HepG2 (cell line): Measurements from ENCODE around the gene PPP1R13L. TPM values are rescaled to one million over a fixed set of nuclear protein-coding genes. Genes with fewer than 3 reads are reported as not detected.
"Not testable (repeated sequence)": the region's sequence is repeated elsewhere in the genome, so short reads cannot be mapped to it uniquely, and the experiment has no call there.

Source experiments
- ATAC-seq: fragments of 200-7000 bp; cut with Tn5 transposase; 3 replicates; pipeline ENCODE4 v1.9.1; 2020; ENCODE audit warnings: mild to moderate bottlenecking, moderate library complexity
- BruUV-seq: library from RNA; stranded (reverse); fragments of 400-500 nt; replicated peaks from 2 replicates; lab custom pipeline; 2021; lab: Mats Ljungman, UMichigan
- CTCF ChIA-PET: fragments of 300-600 bp; formaldehyde crosslinking; extraction: SDS; loops from one replicate; lab custom pipeline; 2021; ENCODE audit warnings: low total read pairs, inconsistent platforms, low intra/inter-chr PET ratio; lab: Yijun Ruan, JAX
- POLR2A ChIA-PET: fragments of 350-600 bp; sonication (Branson Sonifier 250); formaldehyde crosslinking; loops from one replicate; lab custom pipeline; 2020; ENCODE audit warnings: antibody characterized with exemption, inconsistent platforms; lab: Yijun Ruan, JAX
- DNase-seq: peaks from one replicate; pipeline ENCODE4 v3.0.0-alpha.2; 2015; ENCODE audit warnings: low spot score
- FAIRE-seq: peaks from 3 replicates; lab custom pipeline; 2011; peaks lifted over from hg19 to GRCh38; lab: Jason Lieb, UNC
- H2AFZ ChIP-seq: one replicate; pipeline ENCODE4 v1.6.1; 2011; ENCODE audit warnings: low read length, inconsistent platforms
- H3K27ac ChIP-seq: fragments of 300-600 bp; 3 replicates; pipeline ENCODE4 v1.8.0; 2011; ENCODE audit warnings: mixed run types, mild to moderate bottlenecking, mixed read lengths, low read length, inconsistent platforms; ENCODE audit not compliant: insufficient read depth; ENCODE audit errors: extremely low read length
- H3K27me3 ChIP-seq, 2 experiments: fragments of 200-600 bp in 1 of 2; 2 replicates in 1 of 2; 3 replicates in 1 of 2; pipeline versions ENCODE4 v1.6.0 to v1.8.0; 2011; ENCODE audit warnings: low read length in 2 of 2, mild to moderate bottlenecking in 2 of 2, moderate library complexity in 2 of 2, inconsistent platforms in 1 of 2; ENCODE audit not compliant: insufficient read depth in 2 of 2, control insufficient read depth in 1 of 2
- H3K36me3 ChIP-seq, 2 experiments: fragments of 200-600 bp in 1 of 2; replicated peaks in 1 of 2; 2 replicates in 1 of 2; 3 replicates in 1 of 2; pipeline versions ENCODE4 v1.5.1 to v1.8.0; 2011; ENCODE audit warnings: low read length in 2 of 2, inconsistent platforms in 1 of 2; ENCODE audit not compliant: insufficient read depth in 2 of 2, control insufficient read depth in 1 of 2
- H3K4me1 ChIP-seq: 2 replicates; pipeline ENCODE4 v1.5.1; 2012; ENCODE audit warnings: low read length, inconsistent platforms; ENCODE audit not compliant: insufficient read depth
- H3K4me2 ChIP-seq: 2 replicates; pipeline ENCODE4 v1.6.0; 2011; ENCODE audit warnings: low read depth, low read length, inconsistent platforms
- H3K4me3 ChIP-seq, 3 experiments: fragments of 200-600 bp in 1 of 3; sonication (generic), shearing (Covaris generic) in 1 of 3; replicated peaks in 1 of 3; 2 replicates each; pipeline ENCODE4 v1.5.1; 2011 to 2016; ENCODE audit warnings: low read length in 3 of 3, inconsistent platforms in 2 of 3, low read depth in 2 of 3, mild to moderate bottlenecking in 2 of 3, control low read depth in 1 of 3, mixed read lengths in 1 of 3; ENCODE audit not compliant: insufficient read depth in 1 of 3
- H3K79me2 ChIP-seq: one replicate; pipeline ENCODE4 v1.6.1; 2011; ENCODE audit warnings: low read length, inconsistent platforms; ENCODE audit not compliant: insufficient read depth
- H3K9ac ChIP-seq: 2 replicates; pipeline ENCODE4 v1.6.0; 2011; ENCODE audit warnings: mild to moderate bottlenecking, low read depth, low read length, inconsistent platforms; ENCODE audit not compliant: insufficient read depth
- H3K9me3 ChIP-seq: 2 replicates; pipeline ENCODE4 v1.5.1; 2012; ENCODE audit warnings: mild to moderate bottlenecking, low read length
- H4K20me1 ChIP-seq: 2 replicates; pipeline ENCODE4 v1.6.0; 2011; ENCODE audit warnings: inconsistent platforms, mild to moderate bottlenecking, low read length, moderate library complexity; ENCODE audit not compliant: insufficient read depth
- KDM1A ChIP-seq: IDR thresholded peaks from 2 replicates; pipeline ENCODE4 v1.6.1; 2016; ENCODE audit warnings: missing compliant biosample characterization
- NFYC ChIP-seq: IDR thresholded peaks from 2 replicates; pipeline ENCODE4 v1.6.1; 2016; ENCODE audit warnings: missing genetic modification reagents, missing compliant biosample characterization
- SMYD3 ChIP-seq: sonication (generic); formaldehyde crosslinking; IDR thresholded peaks from 2 replicates; pipeline ENCODE4 v1.8.1; 2023; ENCODE audit warnings: mild to moderate bottlenecking, missing genetic modification reagents
- USF2 ChIP-seq, 2 experiments: sonication (generic) in 1 of 2; formaldehyde crosslinking in 1 of 2; IDR thresholded peaks; 2 replicates each; pipeline versions ENCODE4 v1.5.1 to v1.6.1; 2011 to 2020; ENCODE audit warnings: borderline replicate concordance in 1 of 2, low read depth in 1 of 2, low read length in 1 of 2, mild to moderate bottlenecking in 1 of 2, missing genetic modification reagents in 1 of 2, moderate library complexity in 1 of 2
- ZBTB33 ChIP-seq: sonication (generic); formaldehyde crosslinking; IDR thresholded peaks from 2 replicates; pipeline ENCODE4 v1.4.0; 2020; ENCODE audit warnings: missing genetic modification reagents
- ZBTB44 ChIP-seq: sonication (generic); formaldehyde crosslinking; IDR thresholded peaks from 2 replicates; pipeline ENCODE4 v1.4.0; 2020; ENCODE audit warnings: missing genetic modification reagents
- ZNF253 ChIP-seq: sonication (generic); formaldehyde crosslinking; IDR thresholded peaks from 2 replicates; pipeline ENCODE4 v1.8.0; 2022; ENCODE audit warnings: mild to moderate bottlenecking, missing genetic modification reagents, borderline replicate concordance
- ZNF629 ChIP-seq: sonication (generic); formaldehyde crosslinking; conservative IDR thresholded peaks from 2 replicates; pipeline ENCODE4 v1.5.0; 2020; ENCODE audit warnings: missing genetic modification reagents
- WGBS: methylation state at CpG from one replicate; pipeline ENCODE4 v1.1.6; 2017; ENCODE audit warnings: low lambda C conversion rate; 5-methylcytosine and 5-hydroxymethylcytosine counted together
- in situ Hi-C: cut with HindIII; loops from 2 replicates; pipeline ENCODE4 v1.10.0; 2017; ENCODE audit warnings: low pct_unique_long_range_greater_than_20kb; ENCODE audit not compliant: extremely low pct_ligation_motif_present
- intact Hi-C: fragments of 100-400 bp; cut with micrococcal nuclease; formaldehyde crosslinking; loops from one replicate; pipeline ENCODE4 v1.10.0; 2022; ENCODE audit not compliant: unreplicated experiment
- polyA plus RNA-seq, 8 experiments: library from polyadenylated mRNA; depleted of rRNA in 3 of 8; stranded (reverse) in 7 of 8; unstranded in 1 of 8; fragments of >200 nt; fragmentation: Illumina TruSeq in 4 of 8; extraction: Trizol in 4 of 8; gene quantifications; 2 replicates each; pipeline versions ENCODE4 v1.2.1 to v1.2.3, GENCODE V29; 2011 to 2016; ENCODE audit warnings: low read depth in 4 of 8, missing spikeins in 1 of 8, mixed read lengths in 1 of 8; ENCODE audit not compliant: insufficient read depth in 1 of 8
- total RNA-seq, 5 experiments: library from RNA; depleted of rRNA; stranded (reverse); fragments of >200 nt; fragmentation: Illumina TruSeq; extraction: Trizol; gene quantifications; 2 replicates each; pipeline ENCODE4 v1.2.3, GENCODE V29; 2016; ENCODE audit warnings: low read depth in 1 of 5

Gene PPP1R13L
- total and polyA plus RNA-seq, 2 of the 13 experiments (the other 11 are each of a cell fraction or from before 2014, with no cell fraction given) = 1.3 to 6.6 TPM

GRCh38 chr19:45334881-45335280 is 70.0 kb downstream of the PPP1R13L start:
- H3K36me3 ChIP-seq, H4K20me1 ChIP-seq, FAIRE-seq, H3K79me2 ChIP-seq, H3K27ac ChIP-seq, POLR2A ChIA-PET, ATAC-seq, H3K9ac ChIP-seq, BruUV-seq, CTCF ChIA-PET, H2AFZ ChIP-seq, H3K4me2 ChIP-seq, in situ Hi-C loops, intact Hi-C loops, DNase-seq, H3K4me3 ChIP-seq, H3K27me3 ChIP-seq, H3K9me3 ChIP-seq: not testable (repeated sequence)
- 65% methylated on average over 4 of the region's 4 CpGs for WGBS
- 0 out of 2 replicates have a peak, but pooled peaks have one; percentile 47 for TF ChIP-seq KDM1A (CRISPR knock-in tag)
- peak; percentile 91 for TF ChIP-seq ZNF629 (CRISPR knock-in tag)
- peaks cover 37% of the 10 kb centered on the region for H3K4me1 ChIP-seq

- in situ Hi-C loops = no loop called here
- no peak overlapping the region for H2AFZ ChIP-seq
- TF ChIP-seq NFYC (CRISPR knock-in tag) (peak; percentile 74), ZBTB44 (CRISPR knock-in tag) (no peak), ZNF253 (CRISPR knock-in tag) (no peak), USF2 (IDR thresholded peaks at IDR 0.05; ENCODE audit: low read depth, low read length) (peak; percentile 72), USF2 (CRISPR knock-in tag; IDR thresholded peaks at IDR 0.05; ENCODE audit: borderline replicate concordance) (peak; percentile 52; the same call in 1 of the 2 replicates), ZBTB33 (CRISPR knock-in tag) (no peak), SMYD3 (CRISPR knock-in tag) (no peak)
These were observed 71.1 kb downstream of the PPP1R13L start for GRCh38 chr19:45333609-45334303.

More at GRCh38 chr19:45333609-45334303, 71.1 kb downstream of the PPP1R13L start:
- ChIA-PET POLR2A (interaction anchor here (0.7 kb wide), 1 partner anchor 13 kb away, joined by 3 read pairs; no protein-coding TSS in a partner anchor), CTCF (no interaction called here)
- intact Hi-C loops = no loop called here
- Histone ChIP-seq H3K9ac (no peak overlapping the region), H3K36me3 (no peaks in the 10 kb centered on the region), H4K20me1 (no peaks in the 10 kb centered on the region), H3K27me3 (peaks cover 2 to 7% of the 10 kb centered on the region in 2 experiments; a peak in 1 of 5 replicates), H3K4me2 (peak overlapping the region; percentile 33; the same call in 1 of the 2 replicates), H3K4me3 (no peak overlapping the region), H3K27ac (no peak overlapping the region), H3K4me1 (peaks cover 37% of the 10 kb centered on the region), H3K79me2 (no peaks in the 10 kb centered on the region), H3K9me3 (no peaks in the 10 kb centered on the region)
- FAIRE-seq (no peak), ATAC-seq (no peak), DNase-seq (no peak)
- 46% methylated on average over 10 of the region's 10 CpGs for WGBS
- BruUV-seq = no TSS peak
